IPS-NIHi7 (cell line): ENCODE measurements around the gene LGALS3BP.
"Not testable (repeated sequence)": the region's sequence is repeated elsewhere in the genome, so short reads cannot be mapped to it uniquely, and the experiment has no call there.

ENCODE experiments used
- DNase-seq: peaks from one replicate; pipeline ENCODE4 v3.0.0; 2012; ENCODE audit warnings: mixed read lengths; ENCODE audit errors: extremely low spot score

The LGALS3BP gene

GRCh38 chr17:78979780-78980623 lies at the start of gene LGALS3BP:
Gene LGALS3BP (minus strand): TSS chr17:78979923. CDS start chr17:78977191, 2,732 bp downstream.
- DNase-seq, result peak; percentile 76

GRCh38 chr17:79028496-79029326 lies 49.0 kb upstream of the LGALS3BP start:
- no peak for DNase-seq

GRCh38 chr17:79027925-79028491 lies 48.3 kb upstream of the LGALS3BP start:
- DNase-seq, result no peak

- no peak for DNase-seq
Measured at GRCh38 chr17:79027274-79027924, 47.7 kb upstream of the LGALS3BP start.

- DNase-seq, result no peak
Measured at GRCh38 chr17:79026376-79027273, 46.9 kb upstream of the LGALS3BP start.

- DNase-seq, result no peak
Measured at GRCh38 chr17:79024901-79025737, 45.4 kb upstream of the LGALS3BP start.

GRCh38 chr17:79023886-79024771 lies 44.4 kb upstream of the LGALS3BP start, which contains the start of gene C1QTNF1:
Gene C1QTNF1 (plus strand): TSS chr17:79024169. CDS start chr17:79043969, 19,800 bp downstream.
- DNase-seq, result peak; percentile 81

- DNase-seq, result no peak
Measured at GRCh38 chr17:79023180-79023705, 43.5 kb upstream of the LGALS3BP start.

GRCh38 chr17:79022507-79022991 lies 42.8 kb upstream of the LGALS3BP start:
- DNase-seq, result no peak

GRCh38 chr17:79021929-79022328 lies 42.2 kb upstream of the LGALS3BP start:
- not testable (repeated sequence) for DNase-seq

GRCh38 chr17:79020631-79021301 lies 41.0 kb upstream of the LGALS3BP start:
- no peak for DNase-seq

GRCh38 chr17:79019632-79020584 lies 40.2 kb upstream of the LGALS3BP start:
- no peak for DNase-seq

GRCh38 chr17:79019261-79019631 lies 39.5 kb upstream of the LGALS3BP start:
- no peak for DNase-seq

GRCh38 chr17:79018370-79018695 lies 38.6 kb upstream of the LGALS3BP start:
- DNase-seq, result no peak

- no peak for DNase-seq
Measured at GRCh38 chr17:79017546-79018369, 38.0 kb upstream of the LGALS3BP start.
